Ishikawa (cell line): ENCODE measurements around the gene MBOAT2.
A peak's percentile ranks its signal among the peaks of the same experiment; 100 is the strongest.

ENCODE experiments used
- CEBPB ChIP-seq: IDR thresholded peaks from 2 replicates; pipeline ENCODE4 v1.6.1; 2012
- CREB1 ChIP-seq: IDR thresholded peaks from 2 replicates; pipeline ENCODE4 v1.6.1; 2012; ENCODE audit warnings: low read depth
- EGR1 ChIP-seq: IDR thresholded peaks from 2 replicates; pipeline ENCODE4 v1.6.1; 2012
- EP300 ChIP-seq: IDR thresholded peaks from 2 replicates; pipeline ENCODE4 v1.6.1; 2012; ENCODE audit warnings: borderline replicate concordance
- FOXM1 ChIP-seq: IDR thresholded peaks from 2 replicates; pipeline ENCODE4 v1.6.1; 2012; ENCODE audit warnings: low read depth, borderline replicate concordance
- MAX ChIP-seq: IDR thresholded peaks from 2 replicates; pipeline ENCODE4 v1.6.1; 2012
- NFIC ChIP-seq: IDR thresholded peaks from 2 replicates; pipeline ENCODE4 v1.6.1; 2012
- RAD21 ChIP-seq: IDR thresholded peaks from 2 replicates; pipeline ENCODE4 v1.6.1; 2012; ENCODE audit warnings: low read depth
- REST ChIP-seq: IDR thresholded peaks from 2 replicates; pipeline ENCODE4 v1.6.1; 2012; ENCODE audit warnings: low read depth, mild to moderate bottlenecking
- TAF1 ChIP-seq: IDR thresholded peaks from 2 replicates; pipeline ENCODE4 v1.6.1; 2012; ENCODE audit warnings: low read depth, mild to moderate bottlenecking
- TCF12 ChIP-seq: IDR thresholded peaks from 2 replicates; pipeline ENCODE4 v1.6.1; 2012; ENCODE audit warnings: low read depth
- TEAD4 ChIP-seq: IDR thresholded peaks from 2 replicates; pipeline ENCODE4 v1.6.1; 2012
- USF1 ChIP-seq: IDR thresholded peaks from 2 replicates; pipeline ENCODE4 v1.6.1; 2012
- YY1 ChIP-seq: IDR thresholded peaks from 2 replicates; pipeline ENCODE4 v1.6.1; 2012; ENCODE audit warnings: low read depth
- ZBTB7A ChIP-seq: IDR thresholded peaks from 2 replicates; pipeline ENCODE4 v1.6.1; 2012; ENCODE audit warnings: low read depth

MBOAT2 gene

GRCh38 chr2:8858910-8859309 is 144.6 kb downstream of the MBOAT2 start:
- TF ChIP-seq REST (no peak), TAF1 (no peak), USF1 (no peak), EGR1 (no peak), MAX (no peak), TCF12 (no peak), RAD21 (no peak), FOXM1 (no peak), EP300 (no peak), CEBPB (no peak), TEAD4 (no peak), NFIC (no peak), CREB1 (no peak), YY1 (no peak)

- no peak for TF ChIP-seq FOXM1
These were observed 145.2 kb downstream of the MBOAT2 start for GRCh38 chr2:8858264-8858663.

- peak; percentile 77 for TF ChIP-seq TCF12
- TF ChIP-seq ZBTB7A = no peak
- TF ChIP-seq EP300 = peak; percentile 53; the same call in 1 of the 2 replicates
- peak; percentile 30; the same call in 1 of the 2 replicates for TF ChIP-seq YY1
- no peak for TF ChIP-seq CREB1
- TF ChIP-seq NFIC = no peak; the same call in 1 of the 2 replicates
- peak; percentile 34; the same call in 1 of the 2 replicates for TF ChIP-seq FOXM1
- peak; percentile 69; the same call in 1 of the 2 replicates for TF ChIP-seq MAX
- peak; percentile 95 for TF ChIP-seq TEAD4
- peak; percentile 54 for TF ChIP-seq USF1
- TF ChIP-seq RAD21 = peak; percentile 11; the same call in 1 of the 2 replicates
- no peak for TF ChIP-seq CEBPB
- no peak for TF ChIP-seq REST
- no peak for TF ChIP-seq EGR1
- TF ChIP-seq TAF1 = no peak
These were observed 145.8 kb downstream of the MBOAT2 start for GRCh38 chr2:8857709-8858108.

- TF ChIP-seq FOXM1 (no peak), EP300 (no peak), YY1 (no peak), ZBTB7A (no peak), CEBPB (no peak), REST (no peak), TCF12 (no peak), MAX (no peak), TAF1 (no peak), USF1 (no peak), TEAD4 (no peak), RAD21 (no peak), NFIC (no peak)
These were observed 147.3 kb downstream of the MBOAT2 start for GRCh38 chr2:8856176-8856575.
